GM12878 (cell line): ENCODE measurements around the gene TMEM232. TPM values are rescaled to one million over a fixed set of nuclear protein-coding genes. Genes with fewer than 3 reads are reported as not detected.

Experiments
- ATAC-seq: fragments of 200-7000 bp; cut with Tn5 transposase; 3 replicates; pipeline ENCODE4 v1.9.1; 2020; ENCODE audit warnings: mild to moderate bottlenecking, moderate library complexity
- BruUV-seq: library from RNA; stranded (reverse); fragments of 400-500 nt; replicated peaks from 2 replicates; lab custom pipeline; 2021; lab: Mats Ljungman, UMichigan
- CTCF ChIA-PET: fragments of 300-600 bp; sonication (Branson Sonifier 250); formaldehyde crosslinking; extraction: SDS; loops from one replicate; lab custom pipeline; 2021; ENCODE audit warnings: inconsistent platforms; lab: Yijun Ruan, JAX
- POLR2A ChIA-PET: fragments of 350-600 bp; formaldehyde crosslinking; extraction: SDS; loops from one replicate; lab custom pipeline; 2021; ENCODE audit warnings: inconsistent platforms; lab: Charles Lee
- RAD21 ChIA-PET: fragments of 300-600 bp; sonication (Branson Sonifier 250); formaldehyde crosslinking; loops from one replicate; lab custom pipeline; 2023; ENCODE audit warnings: antibody characterized with exemption; ENCODE audit not compliant: unreplicated experiment; lab: Charles Lee
- SMC1A ChIA-PET: fragments of 300-600 bp; sonication (Branson Sonifier 250); formaldehyde crosslinking; loops from one replicate; lab custom pipeline; 2023; ENCODE audit not compliant: unreplicated experiment, uncharacterized antibody; lab: Charles Lee
- DNase-seq: peaks from one replicate; pipeline ENCODE4 v3.0.0-alpha.2; 2011; ENCODE audit warnings: low read depth, low spot score
- FAIRE-seq: peaks from 3 replicates; lab custom pipeline; 2011; peaks lifted over from hg19 to GRCh38; lab: Jason Lieb, UNC
- H2AFZ ChIP-seq: 2 replicates; pipeline ENCODE4 v1.6.0; 2011; ENCODE audit warnings: low read depth, low read length, control low read depth; ENCODE audit not compliant: control insufficient read depth
- H3K27ac ChIP-seq: 2 replicates; pipeline ENCODE4 v1.5.1; 2011; ENCODE audit warnings: control low read depth; ENCODE audit not compliant: control insufficient read depth, insufficient read depth
- H3K27me3 ChIP-seq, 2 experiments: replicated peaks in 1 of 2; 2 replicates each; pipeline versions ENCODE4 v1.6.0 to v1.6.1; 2011; ENCODE audit warnings: low read length in 1 of 2; ENCODE audit not compliant: control insufficient read depth in 2 of 2, insufficient read depth in 2 of 2
- H3K36me3 ChIP-seq, 2 experiments: 2 replicates each; pipeline ENCODE4 v1.5.1; 2011; ENCODE audit warnings: low read length in 1 of 2; ENCODE audit not compliant: control insufficient read depth in 2 of 2, insufficient read depth in 2 of 2
- H3K4me1 ChIP-seq: 2 replicates; pipeline ENCODE4 v1.6.1; 2011; ENCODE audit warnings: mild to moderate bottlenecking, low read length, moderate library complexity, mixed read lengths; ENCODE audit not compliant: control insufficient read depth, insufficient read depth
- H3K4me2 ChIP-seq: 2 replicates; pipeline ENCODE4 v1.6.0; 2011; ENCODE audit warnings: control low read depth; ENCODE audit not compliant: control insufficient read depth, insufficient read depth
- H3K4me3 ChIP-seq: fragments of 200-600 bp; sonication (generic); 2 replicates; pipeline ENCODE4 v1.5.1; 2016
- H3K79me2 ChIP-seq: 2 replicates; pipeline ENCODE4 v1.6.0; 2011; ENCODE audit warnings: low read length; ENCODE audit not compliant: control insufficient read depth, insufficient read depth
- H3K9ac ChIP-seq: 2 replicates; pipeline ENCODE4 v1.8.0; 2011; ENCODE audit warnings: low read length, control low read depth, mixed read lengths; ENCODE audit not compliant: control insufficient read depth, insufficient read depth
- H3K9me3 ChIP-seq: replicated peaks from 3 replicates; pipeline ENCODE4 v1.5.1; 2011; ENCODE audit warnings: mild to moderate bottlenecking, low read length; ENCODE audit not compliant: control insufficient read depth, insufficient read depth
- H4K20me1 ChIP-seq: 2 replicates; pipeline ENCODE4 v1.6.0; 2011; ENCODE audit not compliant: control insufficient read depth, insufficient read depth
- CEBPB ChIP-seq, 2 experiments: fragments of 150-350 bp in 1 of 2; IDR thresholded peaks; 2 replicates each; pipeline ENCODE4 v1.6.1; 2012 to 2014; ENCODE audit warnings: low read depth in 2 of 2, low read length in 2 of 2, borderline replicate concordance in 1 of 2, inconsistent platforms in 1 of 2
- FOXK2 ChIP-seq: fragments of 450-650 bp; IDR thresholded peaks from 2 replicates; pipeline ENCODE4 v1.6.1; 2017; ENCODE audit warnings: mild to moderate bottlenecking, moderate library complexity
- KDM1A ChIP-seq: fragments of 200-600 bp; sonication (generic); IDR thresholded peaks from 2 replicates; pipeline ENCODE4 v1.6.1; 2016; ENCODE audit warnings: borderline replicate concordance
- PBX3 ChIP-seq: IDR thresholded peaks from 2 replicates; pipeline ENCODE4 v1.6.1; 2011; ENCODE audit warnings: mild to moderate bottlenecking, low read depth, low read length, moderate library complexity; ENCODE audit not compliant: insufficient replicate concordance
- PML ChIP-seq: IDR thresholded peaks from 2 replicates; pipeline ENCODE4 v1.6.1; 2012; ENCODE audit warnings: low read length, inconsistent platforms
- SMAD5 ChIP-seq: IDR thresholded peaks from 2 replicates; pipeline ENCODE4 v1.6.1; 2016; ENCODE audit warnings: antibody characterized with exemption, low read depth
- SREBF2 ChIP-seq: IDR thresholded peaks from 2 replicates; pipeline ENCODE4 v1.6.1; 2012; ENCODE audit warnings: mild to moderate bottlenecking, low read length
- SRF ChIP-seq, 2 experiments: IDR thresholded peaks; 2 replicates each; pipeline ENCODE4 v1.6.1; 2011; ENCODE audit warnings: low read depth in 2 of 2, low read length in 2 of 2, mild to moderate bottlenecking in 1 of 2, moderate library complexity in 1 of 2
- in situ Hi-C: fragments of 300-500 bp; cut with MboI; formaldehyde crosslinking; loops from 9 replicates; pipeline ENCODE4 v1.14.3; 2018; ENCODE audit warnings: mixed read lengths
- intact Hi-C: fragments of 100-400 bp; cut with micrococcal nuclease; formaldehyde crosslinking; loops from one replicate; pipeline ENCODE4 v1.14.2; 2022; ENCODE audit not compliant: unreplicated experiment
- polyA plus RNA-seq, 11 experiments: library from polyadenylated mRNA; depleted of rRNA in 4 of 11; unstranded in 6 of 11; stranded (reverse) in 5 of 11; fragments of >200 nt; fragmentation: Nextera tagmentation in 4 of 11; fragmentation: Illumina TruSeq in 1 of 11; extraction: Ambion mirVana in 4 of 11; extraction: Trizol in 1 of 11; gene quantifications; 1 replicate in 1 of 11; 2 replicates in 10 of 11; pipeline versions ENCODE4 v1.2.1 to v1.2.3, GENCODE V29; 2011 to 2016; ENCODE audit warnings: inconsistent platforms in 2 of 11, missing spikeins in 2 of 11, low read depth in 1 of 11
- total RNA-seq, 4 experiments: library from RNA; depleted of rRNA in 3 of 4; stranded (reverse); fragments of >200 nt in 3 of 4; fragmentation: Illumina TruSeq in 1 of 4; extraction: Trizol in 1 of 4; gene quantifications; 2 replicates each; pipeline versions ENCODE4 v1.2.1 to v1.2.3, GENCODE V29; 2013 to 2021
- TF ChIP-seq, protein P1 (sequence below): fragments of 450-650 bp; formaldehyde crosslinking; IDR thresholded peaks from 2 replicates; pipeline ENCODE4 v1.5.0; 2022; ENCODE audit warnings: mild to moderate bottlenecking, missing genetic modification characterization

Gene TMEM232
- total and polyA plus RNA-seq, 10 of the 15 experiments (the other 5 are each of a cell fraction or from before 2014, with no cell fraction given): 0.29 to 1.3 (median 0.91) TPM

DNA sequence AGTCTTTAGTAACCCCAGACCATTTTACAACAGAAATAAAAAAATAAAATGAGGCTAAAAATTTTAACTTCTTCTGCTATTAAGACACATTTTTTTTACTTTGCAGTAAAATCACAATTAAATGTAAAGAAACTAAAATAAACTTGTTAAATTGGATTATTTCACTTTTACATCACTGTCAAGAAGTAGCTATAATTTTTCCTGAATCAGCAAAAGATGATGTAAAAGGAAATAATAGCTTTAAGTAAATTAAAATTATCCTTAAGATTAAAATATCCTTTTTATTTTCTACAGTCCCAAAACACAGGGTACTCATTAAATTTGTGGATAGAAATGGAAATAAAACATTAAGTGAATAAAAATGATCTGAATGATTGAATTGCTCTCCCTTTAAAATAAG, 44.5 kb downstream of the TMEM232 start:
- TF ChIP-seq SRF (IDR thresholded peaks at IDR 0.05; ENCODE audit: low read depth in 2 of 2, low read length in 2 of 2): no peak
- TF ChIP-seq CEBPB (IDR thresholded peaks at IDR 0.05; ENCODE audit: borderline replicate concordance in 1 of 2, low read depth in 2 of 2, low read length in 2 of 2): no peak
- TF ChIP-seq FOXK2: no peak
- TF ChIP-seq SREBF2: no peak
- no peak for TF ChIP-seq PBX3
- no peak for TF ChIP-seq SMAD5
- no peak for TF ChIP-seq PML
- no peak for TF ChIP-seq KDM1A
- TF ChIP-seq, protein P1, sequence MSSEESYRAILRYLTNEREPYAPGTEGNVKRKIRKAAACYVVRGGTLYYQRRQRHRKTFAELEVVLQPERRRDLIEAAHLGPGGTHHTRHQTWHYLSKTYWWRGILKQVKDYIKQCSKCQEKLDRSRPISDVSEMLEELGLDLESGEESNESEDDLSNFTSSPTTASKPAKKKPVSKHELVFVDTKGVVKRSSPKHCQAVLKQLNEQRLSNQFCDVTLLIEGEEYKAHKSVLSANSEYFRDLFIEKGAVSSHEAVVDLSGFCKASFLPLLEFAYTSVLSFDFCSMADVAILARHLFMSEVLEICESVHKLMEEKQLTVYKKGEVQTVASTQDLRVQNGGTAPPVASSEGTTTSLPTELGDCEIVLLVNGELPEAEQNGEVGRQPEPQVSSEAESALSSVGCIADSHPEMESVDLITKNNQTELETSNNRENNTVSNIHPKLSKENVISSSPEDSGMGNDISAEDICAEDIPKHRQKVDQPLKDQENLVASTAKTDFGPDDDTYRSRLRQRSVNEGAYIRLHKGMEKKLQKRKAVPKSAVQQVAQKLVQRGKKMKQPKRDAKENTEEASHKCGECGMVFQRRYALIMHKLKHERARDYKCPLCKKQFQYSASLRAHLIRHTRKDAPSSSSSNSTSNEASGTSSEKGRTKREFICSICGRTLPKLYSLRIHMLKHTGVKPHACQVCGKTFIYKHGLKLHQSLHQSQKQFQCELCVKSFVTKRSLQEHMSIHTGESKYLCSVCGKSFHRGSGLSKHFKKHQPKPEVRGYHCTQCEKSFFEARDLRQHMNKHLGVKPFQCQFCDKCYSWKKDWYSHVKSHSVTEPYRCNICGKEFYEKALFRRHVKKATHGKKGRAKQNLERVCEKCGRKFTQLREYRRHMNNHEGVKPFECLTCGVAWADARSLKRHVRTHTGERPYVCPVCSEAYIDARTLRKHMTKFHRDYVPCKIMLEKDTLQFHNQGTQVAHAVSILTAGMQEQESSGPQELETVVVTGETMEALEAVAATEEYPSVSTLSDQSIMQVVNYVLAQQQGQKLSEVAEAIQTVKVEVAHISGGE: no peak
- H2AFZ ChIP-seq: no peak overlapping the region
- no peaks in the 10 kb centered on the region for H3K4me1 ChIP-seq
- no peaks in the 10 kb centered on the region for H3K9me3 ChIP-seq
- ChIA-PET POLR2A (no interaction called here), RAD21 (no interaction called here), SMC1A (no interaction called here), CTCF (interaction anchor here (0.6 kb wide), 1 partner anchor 33 kb away, joined by 3 read pairs; no protein-coding TSS in a partner anchor)
- no peak overlapping the region for H3K9ac ChIP-seq
- H4K20me1 ChIP-seq: no peaks in the 10 kb centered on the region
- H3K36me3 ChIP-seq: no peaks in the 10 kb centered on the region
- in situ Hi-C loops (no loop called here), intact Hi-C loops (no loop called here)
- H3K4me3 ChIP-seq: no peak overlapping the region
- ATAC-seq (no peak), FAIRE-seq (no peak), DNase-seq (no peak)
- H3K79me2 ChIP-seq: no peaks in the 10 kb centered on the region
- no peaks in the 10 kb centered on the region for H3K27me3 ChIP-seq
- H3K27ac ChIP-seq: no peak overlapping the region
- H3K4me2 ChIP-seq: no peak overlapping the region
- no TSS peak for BruUV-seq
